Body of pancreas (tissue), 4 donors: Measurements from ENCODE around the gene PRPF18. TPM values are rescaled to one million over a fixed set of nuclear protein-coding genes. Genes with fewer than 3 reads are reported as not detected.

Experiments used
- ATAC-seq: fragments of 150-250 bp; one replicate; pipeline ENCODE4 v1.9.1; 2016
- DNase-seq, 4 donors: peaks; one replicate each; pipeline ENCODE4 v3.0.0-alpha.2; 2019
- H3K27ac ChIP-seq, 4 donors: fragments of 200-600 bp; sonication (generic); 1 replicate in 3 of 4; 2 replicates in 1 of 4; pipeline versions ENCODE4 v1.5.1 to v1.6.1; 2016 to 2019; ENCODE audit warnings: mild to moderate bottlenecking in 1 of 4, mixed read lengths in 1 of 4, moderate library complexity in 1 of 4
- H3K27me3 ChIP-seq, 2 donors: fragments of 200-600 bp; sonication (generic); one replicate each; pipeline ENCODE4 v1.6.0; 2016; ENCODE audit warnings: mild to moderate bottlenecking in 1 of 2
- H3K36me3 ChIP-seq, 2 donors: fragments of 200-600 bp; sonication (generic); replicated peaks in 1 of 2; 2 replicates each; pipeline ENCODE4 v1.5.1; 2016; ENCODE audit warnings: low read depth in 2 of 2; ENCODE audit not compliant: insufficient read depth in 1 of 2
- H3K4me1 ChIP-seq: fragments of 200-600 bp; sonication (generic); one replicate; pipeline ENCODE4 v1.6.0; 2016
- H3K4me3 ChIP-seq, 2 donors: fragments of 200-600 bp; sonication (generic); 1 replicate in 1 of 2; 2 replicates in 1 of 2; pipeline ENCODE4 v1.5.1; 2016 to 2019
- H3K9me3 ChIP-seq, 3 donors: fragments of 200-600 bp; sonication (generic); 1 replicate in 2 of 3; 2 replicates in 1 of 3; pipeline ENCODE4 v1.5.1; 2016
- POLR2A ChIP-seq, 3 donors: fragments of 450-650 bp; IDR thresholded peaks; one replicate each; pipeline ENCODE4 v1.6.1; 2016; ENCODE audit warnings: antibody characterized with exemption in 3 of 3, mild to moderate bottlenecking in 2 of 3
- WGBS, 2 donors: methylation state at CpG; one replicate each; pipeline ENCODE4 v1.1.5; 2017; 5-methylcytosine and 5-hydroxymethylcytosine counted together
- intact Hi-C: fragments of 100-400 bp; cut with DNase I; formaldehyde crosslinking; loops from one replicate; pipeline ENCODE4 v1.15.1; 2023
- total RNA-seq, 2 donors: library from RNA; depleted of rRNA; stranded (reverse); fragments of >200 nt; gene quantifications; one replicate each; pipeline ENCODE4 v1.1.0, GENCODE V29; 2016
- TF ChIP-seq, protein P1 (sequence below), 7 experiments: fragments of 450-650 bp in 4 of 7; fragments of 200-600 bp in 3 of 7; sonication (generic) in 3 of 7; IDR thresholded peaks; one replicate each; pipeline ENCODE4 v1.5.1; 2016 to 2019; ENCODE audit warnings: antibody characterized with exemption in 7 of 7

Gene PRPF18
- total RNA-seq, 2 donors from 2014 or later: 13.8 to 22.8 TPM

DNA sequence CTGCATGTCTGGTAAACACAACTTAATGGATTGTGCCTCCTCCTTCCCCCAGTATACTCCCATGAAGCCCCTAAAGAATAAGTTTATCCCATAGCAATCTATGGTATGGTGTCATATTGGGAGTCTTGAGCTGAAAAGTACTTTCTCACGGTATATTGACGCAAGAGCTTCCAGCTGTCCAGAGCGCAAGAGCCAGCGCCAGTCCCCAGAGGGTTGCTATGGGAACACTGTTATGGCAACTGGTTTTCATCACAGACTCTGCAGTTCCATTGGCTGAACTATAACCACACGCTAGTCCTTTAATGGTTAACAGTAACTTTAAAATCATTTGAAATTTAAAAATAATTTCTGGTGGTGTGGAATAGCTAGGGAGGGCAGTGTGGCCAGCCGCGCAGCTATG, 46.9 kb downstream of the PRPF18 start:
- DNase-seq: peak in 3 of 4 donors; percentile 44 to 62 (median 50)
- 75 to 88% methylated on average over 7 of the region's 7 CpGs for WGBS, 2 donors
- intact Hi-C loops: no loop called here
- no peaks in the 10 kb centered on the region for H3K27me3 ChIP-seq
- peaks cover 12% of the 10 kb centered on the region for H3K4me1 ChIP-seq
- no peak overlapping the region for H3K4me3 ChIP-seq
- H3K27ac ChIP-seq: peak overlapping the region in 2 of 4 donors; percentile 19 to 37
- TF ChIP-seq, protein P1, sequence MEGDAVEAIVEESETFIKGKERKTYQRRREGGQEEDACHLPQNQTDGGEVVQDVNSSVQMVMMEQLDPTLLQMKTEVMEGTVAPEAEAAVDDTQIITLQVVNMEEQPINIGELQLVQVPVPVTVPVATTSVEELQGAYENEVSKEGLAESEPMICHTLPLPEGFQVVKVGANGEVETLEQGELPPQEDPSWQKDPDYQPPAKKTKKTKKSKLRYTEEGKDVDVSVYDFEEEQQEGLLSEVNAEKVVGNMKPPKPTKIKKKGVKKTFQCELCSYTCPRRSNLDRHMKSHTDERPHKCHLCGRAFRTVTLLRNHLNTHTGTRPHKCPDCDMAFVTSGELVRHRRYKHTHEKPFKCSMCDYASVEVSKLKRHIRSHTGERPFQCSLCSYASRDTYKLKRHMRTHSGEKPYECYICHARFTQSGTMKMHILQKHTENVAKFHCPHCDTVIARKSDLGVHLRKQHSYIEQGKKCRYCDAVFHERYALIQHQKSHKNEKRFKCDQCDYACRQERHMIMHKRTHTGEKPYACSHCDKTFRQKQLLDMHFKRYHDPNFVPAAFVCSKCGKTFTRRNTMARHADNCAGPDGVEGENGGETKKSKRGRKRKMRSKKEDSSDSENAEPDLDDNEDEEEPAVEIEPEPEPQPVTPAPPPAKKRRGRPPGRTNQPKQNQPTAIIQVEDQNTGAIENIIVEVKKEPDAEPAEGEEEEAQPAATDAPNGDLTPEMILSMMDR (IDR thresholded peaks at IDR 0.05): no peak
- TF ChIP-seq POLR2A (IDR thresholded peaks at IDR 0.05): no peak
- no peaks in the 10 kb centered on the region for H3K36me3 ChIP-seq
- no peaks in the 10 kb centered on the region for H3K9me3 ChIP-seq
- peak; percentile 70 for ATAC-seq

DNA sequence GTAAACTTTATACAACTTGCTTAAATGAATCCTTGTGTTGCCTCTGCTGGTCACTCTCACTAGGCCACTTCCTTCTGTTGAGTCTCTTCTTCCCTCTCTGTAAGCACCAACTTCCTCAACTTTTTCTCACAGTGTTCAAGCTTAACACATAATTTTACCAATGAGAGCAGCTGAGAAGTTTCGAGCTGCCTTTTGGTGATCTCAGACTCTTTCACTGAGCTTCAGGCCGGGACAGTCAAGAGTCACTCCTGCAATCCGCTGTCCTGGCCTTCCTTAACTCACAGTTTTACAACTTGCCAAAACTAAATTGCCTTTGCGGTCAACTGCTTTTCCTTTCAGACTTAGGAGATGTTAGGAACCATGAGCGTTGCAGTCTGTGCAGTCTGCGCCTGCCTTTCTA, 47.4 kb downstream of the PRPF18 start:
- intact Hi-C loops: no loop called here
- Histone ChIP-seq H3K27ac (peak overlapping the region in 1 of 4 donors; percentile 5), H3K4me3 (no peak overlapping the region), H3K4me1 (peaks cover 9% of the 10 kb centered on the region), H3K9me3 (no peaks in the 10 kb centered on the region), H3K27me3 (no peaks in the 10 kb centered on the region), H3K36me3 (no peaks in the 10 kb centered on the region)
- 85 to 94% methylated on average over 6 of the region's 6 CpGs for WGBS, 2 donors
- ATAC-seq (no peak), DNase-seq (peak in 1 of 4 donors; percentile 42)
- TF ChIP-seq, protein P1 (IDR thresholded peaks at IDR 0.05): no peak
- no peak for TF ChIP-seq POLR2A (IDR thresholded peaks at IDR 0.05)

DNA sequence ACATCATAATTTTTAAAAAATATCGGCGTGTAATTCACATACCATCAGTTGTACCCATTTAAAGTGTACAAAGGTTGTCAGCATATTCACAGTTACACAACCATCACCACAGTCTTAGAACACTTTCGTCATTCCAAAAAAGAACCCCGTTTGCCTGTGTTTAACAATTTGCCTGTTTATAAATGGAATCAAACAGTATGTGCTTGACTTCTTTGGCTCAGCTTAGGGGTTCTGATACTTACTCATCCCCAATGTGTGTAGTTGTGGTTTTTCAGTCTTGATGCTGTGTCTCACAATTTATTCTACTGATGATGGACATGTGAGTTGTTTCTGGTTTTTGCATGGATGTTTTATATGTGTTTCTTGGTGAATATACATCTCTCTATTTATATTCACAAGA, 50.0 kb downstream of the PRPF18 start:
- Histone ChIP-seq H3K27ac (no peak overlapping the region), H3K9me3 (no peaks in the 10 kb centered on the region)

DNA sequence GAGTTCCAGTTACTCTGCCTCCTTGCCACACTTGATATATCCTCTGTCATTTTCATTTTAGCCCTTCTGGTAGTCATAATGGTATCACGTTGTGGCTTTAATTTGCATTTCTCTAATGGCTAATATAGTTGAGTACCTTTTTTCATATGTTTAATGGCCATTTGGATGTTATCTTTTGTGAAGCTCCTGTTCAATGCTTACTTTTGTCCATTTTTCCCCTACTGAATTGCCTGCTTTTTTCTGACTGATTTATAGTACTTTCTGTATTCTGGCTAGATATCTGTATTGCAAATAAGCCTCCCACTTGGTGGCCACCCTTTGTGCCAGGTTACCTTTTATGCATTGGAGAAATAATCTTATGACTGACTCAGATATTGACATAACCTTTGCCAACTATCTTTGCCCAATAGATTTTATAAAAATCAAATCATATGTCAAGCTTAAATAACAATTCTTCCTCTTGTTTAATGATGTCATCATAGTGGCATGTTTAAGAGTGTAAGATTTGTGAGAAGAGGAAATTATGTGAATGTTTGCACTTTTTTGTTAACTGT, 50.6 kb downstream of the PRPF18 start:
- no peaks in the 10 kb centered on the region for H3K36me3 ChIP-seq
- intact Hi-C loops: no loop called here
- 73 to 75% methylated on average over 1 of the region's 1 CpG for WGBS, 2 donors
- peak; percentile 39 for ATAC-seq
- H3K9me3 ChIP-seq: no peaks in the 10 kb centered on the region
- no peak overlapping the region for H3K4me3 ChIP-seq
- no peaks in the 10 kb centered on the region for H3K27me3 ChIP-seq
- no peak for DNase-seq
- TF ChIP-seq, protein P1 (IDR thresholded peaks at IDR 0.05): no peak
- no peak for TF ChIP-seq POLR2A (IDR thresholded peaks at IDR 0.05)
- H3K27ac ChIP-seq: peak overlapping the region in 2 of 4 donors; percentile 0 to 45
- peaks cover 9% of the 10 kb centered on the region for H3K4me1 ChIP-seq

More for the DNA sequence above, 50.0 kb downstream of the PRPF18 start:
- ATAC-seq: no peak
- H3K36me3 ChIP-seq: no peaks in the 10 kb centered on the region
- TF ChIP-seq POLR2A (IDR thresholded peaks at IDR 0.05): no peak
- TF ChIP-seq, protein P1 (IDR thresholded peaks at IDR 0.05): no peak
- H3K27me3 ChIP-seq: no peaks in the 10 kb centered on the region
- H3K4me3 ChIP-seq: no peak overlapping the region
- 90 to 97% methylated on average over 4 of the region's 4 CpGs for WGBS, 2 donors
- DNase-seq: no peak
- peaks cover 9% of the 10 kb centered on the region for H3K4me1 ChIP-seq
- intact Hi-C loops: no loop called here

DNA sequence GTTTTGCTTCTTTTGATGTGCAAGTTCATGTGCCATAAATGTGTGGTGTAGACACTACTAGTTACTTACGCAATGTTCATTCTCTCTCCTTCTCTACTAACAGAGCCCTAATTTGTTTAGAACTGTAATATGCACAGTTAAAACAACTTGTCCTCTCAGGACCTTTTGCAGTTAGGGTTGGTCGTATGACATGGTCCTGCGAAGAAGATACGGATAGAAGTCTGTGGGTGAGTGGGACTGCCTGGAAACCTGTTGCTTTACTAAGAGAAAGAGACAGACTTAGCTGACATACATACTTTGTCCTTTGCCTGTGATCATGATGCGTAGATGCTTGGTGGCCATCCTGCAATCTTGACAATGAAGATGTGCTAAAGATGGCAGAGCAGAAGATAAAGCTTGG, 51.1 kb downstream of the PRPF18 start:
- peaks cover 9% of the 10 kb centered on the region for H3K4me1 ChIP-seq
- H3K4me3 ChIP-seq: no peak overlapping the region
- ATAC-seq (no peak), DNase-seq (no peak)
- intact Hi-C loops: no loop called here
- WGBS, 2 donors: 91 to 92% methylated on average over 5 of the region's 5 CpGs
- H3K9me3 ChIP-seq: no peaks in the 10 kb centered on the region
- no peaks in the 10 kb centered on the region for H3K27me3 ChIP-seq
- peak overlapping the region in 2 of 4 donors; percentile 0 to 44 for H3K27ac ChIP-seq
- H3K36me3 ChIP-seq: no peaks in the 10 kb centered on the region
- no peak for TF ChIP-seq POLR2A (IDR thresholded peaks at IDR 0.05)
- TF ChIP-seq, protein P1 (IDR thresholded peaks at IDR 0.05): no peak
